Mononuclear cell (primary cell): ENCODE measurements around the gene CCIN. TPM values are rescaled to one million over a fixed set of nuclear protein-coding genes. Genes with fewer than 3 reads are reported as not detected.
"Not testable (repeated sequence)": the region's sequence is repeated elsewhere in the genome, so short reads cannot be mapped to it uniquely, and the experiment has no call there.

Source experiments
- H3K27me3 ChIP-seq: 2 replicates; pipeline ENCODE4 v1.6.0; 2011; ENCODE audit warnings: low read length, control low read depth; ENCODE audit not compliant: insufficient read depth
- H3K4me1 ChIP-seq: 2 replicates; pipeline ENCODE4 v1.5.1; 2011; ENCODE audit warnings: mild to moderate bottlenecking, low read length, control low read depth; ENCODE audit not compliant: insufficient read depth
- H3K4me3 ChIP-seq: 2 replicates; pipeline ENCODE4 v1.5.1; 2011; ENCODE audit warnings: mild to moderate bottlenecking, low read length, moderate library complexity
- H3K9me3 ChIP-seq: 2 replicates; pipeline ENCODE4 v1.5.1; 2011; ENCODE audit warnings: low read depth, mild to moderate bottlenecking, control low read depth, low read length
- total RNA-seq: library from RNA; depleted of rRNA; stranded (reverse); fragments of >200 nt; gene quantifications from one replicate; pipeline ENCODE4 v1.2.3, GENCODE V29; 2012

The CCIN gene
- total RNA-seq, 1 donor: 1.0 TPM

DNA sequence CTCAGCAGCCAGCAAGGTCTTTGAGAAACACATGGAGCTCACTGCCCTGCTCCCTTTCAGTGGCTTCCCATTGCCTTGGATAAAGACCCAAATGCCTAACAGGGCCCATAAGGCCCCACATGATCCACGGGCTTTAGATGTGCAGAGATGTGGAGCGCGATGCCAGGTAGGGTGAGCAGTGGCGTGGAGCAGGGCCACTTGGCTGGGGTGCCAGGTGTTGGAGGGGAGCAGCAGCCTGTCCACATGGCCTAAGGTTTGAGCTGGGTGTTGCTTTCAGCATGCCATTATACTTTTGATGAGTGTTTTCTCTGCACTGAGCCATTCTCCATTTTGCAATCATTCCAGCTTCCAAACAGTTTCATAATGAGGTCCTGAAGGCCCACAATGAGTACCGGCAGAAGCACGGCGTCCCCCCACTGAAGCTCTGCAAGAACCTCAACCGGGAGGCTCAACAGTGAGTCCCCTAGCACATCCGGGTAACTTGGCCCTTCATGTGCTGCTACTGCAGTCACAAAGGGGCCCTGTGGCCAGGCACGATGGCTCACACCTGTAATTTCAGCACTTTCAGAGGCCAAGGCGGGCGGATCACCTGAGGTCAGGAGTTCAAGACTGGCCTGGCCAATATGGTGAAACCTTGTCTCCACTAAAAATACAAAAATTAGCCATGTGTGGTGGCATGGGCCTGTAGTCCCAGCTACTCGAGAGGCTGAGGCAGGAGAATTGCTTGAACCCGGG, 21.6 kb upstream of the CCIN start:
- no peaks in the 10 kb centered on the region for H3K27me3 ChIP-seq
- no peaks in the 10 kb centered on the region for H3K9me3 ChIP-seq
- H3K4me1 ChIP-seq: peaks cover 100% of the 10 kb centered on the region
- no peak overlapping the region for H3K4me3 ChIP-seq

DNA sequence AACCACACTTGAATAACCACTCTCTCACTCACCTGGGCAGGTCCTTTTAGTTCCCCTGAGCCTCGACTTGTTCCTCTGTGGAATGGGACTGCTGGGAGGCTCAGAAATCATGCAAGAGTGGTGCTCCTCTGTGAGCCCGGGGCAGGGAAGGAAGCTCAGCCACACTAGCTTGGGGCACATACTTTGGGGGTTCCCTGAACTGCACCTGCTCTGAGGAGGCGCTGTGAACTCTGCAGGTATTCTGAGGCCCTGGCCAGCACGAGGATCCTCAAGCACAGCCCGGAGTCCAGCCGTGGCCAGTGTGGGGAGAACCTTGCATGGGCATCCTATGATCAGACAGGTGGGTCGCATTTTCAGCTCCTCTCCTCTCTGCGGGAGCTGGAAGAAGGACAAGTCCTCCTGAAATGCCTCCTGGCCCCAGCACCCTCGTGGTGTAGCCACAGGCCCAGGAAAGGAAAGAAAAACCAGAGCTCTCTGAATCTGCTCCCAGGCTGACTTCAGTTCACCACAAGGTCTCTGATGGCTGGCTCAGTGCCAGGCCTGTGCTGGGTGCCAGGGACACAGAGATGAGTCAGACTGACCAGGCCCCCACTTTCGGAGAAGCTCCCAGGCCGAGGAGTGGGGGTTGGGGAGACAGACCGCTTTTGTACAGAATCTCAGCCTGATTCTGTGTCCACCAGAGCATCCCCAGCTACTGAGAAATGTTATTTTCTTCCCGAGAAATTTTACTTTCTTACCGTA, 20.7 kb upstream of the CCIN start:
- Histone ChIP-seq H3K9me3 (no peaks in the 10 kb centered on the region), H3K4me3 (no peak overlapping the region), H3K27me3 (no peaks in the 10 kb centered on the region), H3K4me1 (peaks cover 100% of the 10 kb centered on the region)

DNA sequence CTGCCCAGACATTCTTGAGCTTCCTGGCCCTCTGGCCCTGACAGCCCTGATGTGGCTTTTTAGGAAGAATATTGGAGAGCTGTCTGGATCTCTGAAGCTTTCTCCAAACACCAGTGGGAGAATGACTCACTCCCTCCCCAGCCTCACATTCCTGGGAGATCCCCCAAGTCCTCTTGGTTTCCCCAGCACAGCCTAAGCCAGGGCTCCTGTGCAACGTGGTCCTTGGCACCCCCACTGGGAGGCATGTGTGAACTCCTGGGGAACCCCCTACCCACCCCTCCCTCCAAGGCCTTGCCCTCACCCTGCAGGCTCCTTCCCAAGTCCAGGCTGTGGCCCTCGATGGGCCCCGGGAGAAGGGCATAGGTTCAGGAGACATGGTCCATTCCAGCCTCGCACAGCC, 20.0 kb upstream of the CCIN start:
- peaks cover 100% of the 10 kb centered on the region for H3K4me1 ChIP-seq
- no peak overlapping the region for H3K4me3 ChIP-seq
- no peaks in the 10 kb centered on the region for H3K27me3 ChIP-seq
- no peaks in the 10 kb centered on the region for H3K9me3 ChIP-seq

DNA sequence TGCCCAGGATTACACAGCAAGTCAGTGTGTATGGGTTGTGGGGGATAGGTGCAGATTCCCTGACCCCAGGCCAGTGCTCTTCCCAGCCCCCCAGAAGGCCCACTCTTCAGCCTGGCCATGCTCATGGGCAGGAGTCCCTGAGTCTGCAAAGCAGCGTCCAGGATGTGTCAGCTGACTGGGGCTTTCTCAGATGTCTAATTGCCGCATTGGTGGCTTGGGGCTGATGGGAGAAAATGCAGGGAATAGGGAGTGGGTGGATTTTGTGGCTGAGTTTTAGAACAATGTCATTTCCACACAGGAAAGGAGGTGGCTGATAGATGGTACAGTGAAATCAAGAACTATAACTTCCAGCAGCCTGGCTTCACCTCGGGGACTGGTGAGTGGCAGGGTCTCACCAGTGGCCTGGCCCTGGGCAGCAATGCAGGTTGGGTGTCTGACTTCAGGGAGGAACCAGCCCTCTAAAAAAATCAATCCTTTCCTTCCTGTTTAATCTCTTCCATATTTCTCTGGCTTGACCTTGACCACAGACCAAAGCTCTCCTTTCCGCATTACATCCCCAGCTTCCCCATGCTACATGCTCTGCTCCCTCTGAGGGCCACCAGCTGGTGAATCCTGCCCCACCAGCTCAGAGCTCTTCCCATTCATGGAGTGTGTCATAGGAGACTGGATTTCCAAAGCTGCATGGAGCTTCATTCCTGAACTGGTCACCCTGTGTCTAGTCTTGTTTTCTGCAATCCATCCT, 18.4 kb upstream of the CCIN start:
- no peak overlapping the region for H3K4me3 ChIP-seq
- no peaks in the 10 kb centered on the region for H3K27me3 ChIP-seq
- H3K9me3 ChIP-seq: no peaks in the 10 kb centered on the region
- H3K4me1 ChIP-seq: peaks cover 100% of the 10 kb centered on the region

DNA sequence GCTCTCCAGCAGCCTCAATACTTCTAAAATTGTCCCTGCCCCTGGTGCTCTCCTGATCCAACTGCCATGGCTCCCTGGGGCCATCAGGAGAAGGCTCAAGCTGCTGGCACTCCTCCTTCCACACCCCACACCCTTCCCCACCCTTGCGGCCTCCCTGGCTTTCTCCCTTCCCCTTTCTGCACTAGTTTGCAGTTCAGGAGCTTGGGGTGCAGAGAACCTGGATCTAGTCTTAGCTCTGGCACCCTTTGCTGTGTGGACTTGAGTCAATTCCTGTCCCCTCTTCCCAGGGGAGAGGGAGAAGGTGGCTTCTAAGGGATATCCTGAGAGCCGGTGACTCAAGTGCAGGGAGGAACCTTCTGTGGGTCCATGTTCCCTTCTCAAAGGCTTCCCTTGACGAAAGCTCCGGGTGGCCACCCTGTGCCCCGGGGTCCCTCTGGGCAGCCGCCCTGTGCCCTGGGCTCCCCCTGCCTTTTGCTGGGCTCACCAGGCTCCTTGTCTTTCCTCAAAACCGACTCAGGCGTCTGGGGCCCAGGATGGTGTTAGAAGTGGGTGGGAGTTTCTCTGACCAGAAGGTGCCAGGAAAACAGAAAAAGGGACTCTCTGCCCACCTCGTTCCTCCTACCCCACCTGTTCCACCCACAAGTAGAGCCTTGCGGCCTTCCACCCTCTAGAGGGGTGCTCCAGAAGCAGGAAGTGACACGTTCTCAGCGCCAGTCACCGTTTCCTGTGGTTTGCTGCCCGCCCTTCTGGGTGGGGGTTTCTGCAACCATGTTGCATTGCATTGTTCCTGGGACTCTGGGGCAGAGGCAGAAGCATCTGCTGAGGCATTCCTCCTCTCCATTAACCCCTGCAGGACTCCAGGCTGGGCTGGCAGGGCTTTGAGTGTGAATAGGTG, 17.6 kb upstream of the CCIN start:
- peak overlapping the region; percentile 4 for H3K4me3 ChIP-seq
- no peaks in the 10 kb centered on the region for H3K9me3 ChIP-seq
- H3K4me1 ChIP-seq: peaks cover 93% of the 10 kb centered on the region

DNA sequence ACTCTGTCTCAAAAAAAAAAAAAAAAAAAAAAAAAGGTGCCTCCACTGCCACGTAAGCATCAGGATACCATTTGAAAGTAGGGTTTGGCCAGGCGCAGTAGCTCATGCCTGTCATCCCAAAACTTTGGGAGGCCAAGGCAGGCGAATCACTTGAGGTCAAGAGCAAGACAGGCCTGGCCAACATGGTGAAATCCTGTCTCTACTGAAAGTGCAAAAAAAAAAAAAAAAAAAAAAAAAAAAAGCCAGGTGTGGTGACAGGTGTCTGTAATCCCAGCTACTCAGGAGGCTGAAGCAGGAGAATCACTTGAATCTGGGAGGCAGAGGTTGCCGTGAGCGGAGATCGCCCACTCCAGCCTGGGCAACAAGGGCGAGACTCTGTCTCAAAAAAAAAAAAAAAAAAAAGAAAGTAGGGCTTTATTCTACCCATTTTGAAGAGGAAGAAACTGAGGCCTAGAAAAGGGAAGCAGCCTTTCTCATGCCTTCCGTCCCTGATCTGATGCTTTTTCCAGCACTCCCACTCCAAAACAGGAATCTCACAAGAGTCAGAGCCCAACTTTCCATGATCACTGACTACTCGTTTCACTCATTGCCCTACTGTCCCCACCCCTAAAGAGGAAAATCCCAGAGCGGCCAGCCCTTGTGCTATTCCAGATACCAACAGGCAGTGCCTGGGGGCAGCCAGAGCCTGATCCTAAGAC, 16.3 kb upstream of the CCIN start:
- H3K4me1 ChIP-seq: peaks cover 83% of the 10 kb centered on the region
- H3K9me3 ChIP-seq: no peaks in the 10 kb centered on the region
- H3K4me3 ChIP-seq: no peak overlapping the region
- H3K27me3 ChIP-seq: no peaks in the 10 kb centered on the region

More for the DNA sequence above, 17.6 kb upstream of the CCIN start:
- H3K27me3 ChIP-seq: no peaks in the 10 kb centered on the region

DNA sequence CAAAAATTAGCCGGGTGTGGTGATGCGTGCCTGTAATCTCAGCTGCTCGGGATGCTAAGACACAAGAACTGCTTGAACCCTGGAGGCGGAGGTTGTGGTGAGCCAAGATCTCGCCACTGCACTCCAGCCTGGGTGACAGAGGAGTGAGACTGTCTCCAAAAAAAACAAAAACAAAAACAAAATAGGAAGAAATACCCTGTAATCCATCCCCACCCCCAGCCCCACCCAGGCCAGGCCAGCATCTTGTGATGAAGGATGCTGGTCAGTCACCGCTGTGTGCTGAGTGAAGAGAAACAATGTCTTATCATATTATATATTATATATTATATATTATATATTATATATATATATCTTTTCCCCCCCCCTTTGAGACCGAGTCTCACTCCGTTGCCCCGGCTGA, 15.4 kb upstream of the CCIN start:
- Histone ChIP-seq H3K4me1 (peaks cover 83% of the 10 kb centered on the region), H3K4me3 (no peak overlapping the region), H3K27me3 (no peaks in the 10 kb centered on the region), H3K9me3 (no peaks in the 10 kb centered on the region)

DNA sequence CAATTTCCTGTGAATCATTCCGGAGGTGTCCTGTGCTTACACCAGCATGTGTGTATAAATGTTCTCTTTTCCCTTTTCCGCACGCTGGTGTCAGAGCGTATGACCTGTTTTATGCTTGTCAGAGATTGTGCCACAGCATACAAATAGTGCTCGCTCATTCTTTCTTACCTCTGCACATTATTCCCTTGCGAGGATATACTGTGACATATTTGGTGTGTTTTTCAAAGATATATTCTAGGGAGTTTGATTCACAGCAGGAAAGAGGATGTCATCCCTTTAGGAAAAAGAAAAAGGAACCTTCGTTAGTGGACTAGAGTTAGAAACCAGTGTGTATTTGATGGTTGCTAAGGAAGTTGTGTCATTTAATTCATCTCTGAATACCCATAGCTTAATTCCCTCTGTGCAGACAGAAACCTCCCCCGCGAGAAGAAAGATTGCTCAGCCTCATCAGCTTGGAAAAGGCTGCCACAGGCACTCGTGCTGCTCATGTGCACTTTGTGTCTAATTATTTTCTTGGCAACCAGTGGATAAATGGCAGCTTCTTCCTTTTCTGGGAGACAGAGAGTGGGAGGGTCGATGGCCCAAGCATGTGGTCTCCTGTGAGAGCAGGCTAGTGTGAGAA, 14.7 kb upstream of the CCIN start:
- Histone ChIP-seq H3K27me3 (no peaks in the 10 kb centered on the region), H3K9me3 (no peaks in the 10 kb centered on the region), H3K4me3 (no peak overlapping the region), H3K4me1 (peaks cover 80% of the 10 kb centered on the region)

DNA sequence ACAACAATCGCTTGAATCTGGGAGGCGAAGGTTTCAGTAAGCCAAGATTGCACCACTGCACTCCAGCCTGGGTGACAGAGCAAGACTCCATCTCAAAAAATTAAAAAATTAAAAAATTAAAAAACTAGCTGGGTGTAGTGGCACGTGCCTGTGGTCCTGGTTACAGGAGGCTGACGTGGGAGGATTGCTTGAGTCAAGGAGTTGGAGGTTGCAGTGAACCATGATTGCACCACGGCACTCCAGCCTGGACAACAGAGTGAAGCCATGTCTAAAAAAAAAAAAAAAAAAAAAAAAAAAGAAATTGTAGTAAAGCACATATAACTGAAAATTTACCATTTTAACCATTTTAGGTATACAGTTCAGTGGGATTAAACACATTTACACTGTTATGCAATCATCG, 13.1 kb upstream of the CCIN start:
- Histone ChIP-seq H3K4me1 (peaks cover 63% of the 10 kb centered on the region), H3K9me3 (no peaks in the 10 kb centered on the region), H3K27me3 (no peaks in the 10 kb centered on the region), H3K4me3 (no peak overlapping the region)

DNA sequence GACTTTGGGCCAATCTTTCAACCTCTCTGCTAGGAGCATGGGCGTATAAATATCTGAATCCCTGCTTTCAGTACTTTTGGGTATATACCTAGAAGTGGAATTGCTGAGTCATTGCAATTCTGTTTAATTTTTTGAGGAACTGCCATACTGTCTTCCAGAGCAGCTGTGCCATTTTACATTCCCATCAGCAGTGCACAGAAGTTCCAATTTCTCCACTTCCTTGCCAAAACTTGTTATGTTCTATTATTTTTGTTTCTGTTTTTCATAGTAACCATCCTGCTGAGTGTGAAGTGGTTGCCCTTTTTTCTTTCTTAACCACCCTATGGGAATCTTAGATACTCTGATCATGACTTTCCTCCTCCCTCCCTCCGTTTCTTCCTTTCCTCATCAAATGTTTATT, 11.1 kb upstream of the CCIN start:
- Histone ChIP-seq H3K27me3 (no peaks in the 10 kb centered on the region), H3K9me3 (no peaks in the 10 kb centered on the region), H3K4me1 (peaks cover 43% of the 10 kb centered on the region), H3K4me3 (no peak overlapping the region)

DNA sequence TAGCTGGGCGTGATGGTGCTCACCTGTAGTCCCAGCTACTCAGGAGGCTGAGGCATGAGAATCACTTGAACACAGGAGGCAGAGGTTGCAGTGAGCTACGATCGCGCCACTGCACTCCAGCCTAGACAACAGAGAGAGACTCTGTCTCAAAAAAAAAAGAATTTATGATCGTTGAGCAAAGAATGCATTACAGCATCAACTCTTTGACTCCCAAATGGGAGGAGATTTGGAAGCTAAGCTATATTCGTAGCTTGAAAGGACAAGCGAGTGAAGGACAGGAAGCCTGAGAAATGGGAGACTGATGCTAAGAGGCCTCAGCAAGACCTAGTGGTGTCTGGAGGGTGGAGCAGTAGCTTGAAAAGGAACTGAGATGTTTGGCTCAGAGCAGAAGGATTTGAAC, 10.3 kb upstream of the CCIN start:
- Histone ChIP-seq H3K9me3 (no peaks in the 10 kb centered on the region), H3K4me3 (no peak overlapping the region), H3K4me1 (peaks cover 35% of the 10 kb centered on the region)

DNA sequence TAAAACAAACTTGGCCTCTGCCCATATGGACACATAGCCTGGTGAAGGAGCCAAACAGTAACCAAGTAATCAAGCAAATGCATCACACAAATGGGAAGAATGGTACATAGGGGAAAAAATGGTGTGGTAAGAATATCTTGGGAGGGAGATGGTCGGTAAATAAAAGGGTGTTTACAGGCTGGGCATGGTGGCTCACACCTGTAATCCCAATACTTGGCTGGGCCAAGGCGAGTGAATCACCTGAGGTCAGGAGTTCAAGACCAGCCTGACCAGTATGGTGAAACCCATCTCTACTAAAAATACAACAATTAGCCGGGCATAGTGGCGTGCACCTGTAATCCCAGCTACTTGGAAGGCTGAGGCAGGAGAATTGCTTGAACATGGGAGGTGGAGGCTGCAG, 9.7 kb upstream of the CCIN start:
- H3K4me3 ChIP-seq, H3K9me3 ChIP-seq, H3K27me3 ChIP-seq: not testable (repeated sequence)
- H3K4me1 ChIP-seq: peaks cover 29% of the 10 kb centered on the region

More for the DNA sequence above, 10.3 kb upstream of the CCIN start:
- H3K27me3 ChIP-seq: no peaks in the 10 kb centered on the region

DNA sequence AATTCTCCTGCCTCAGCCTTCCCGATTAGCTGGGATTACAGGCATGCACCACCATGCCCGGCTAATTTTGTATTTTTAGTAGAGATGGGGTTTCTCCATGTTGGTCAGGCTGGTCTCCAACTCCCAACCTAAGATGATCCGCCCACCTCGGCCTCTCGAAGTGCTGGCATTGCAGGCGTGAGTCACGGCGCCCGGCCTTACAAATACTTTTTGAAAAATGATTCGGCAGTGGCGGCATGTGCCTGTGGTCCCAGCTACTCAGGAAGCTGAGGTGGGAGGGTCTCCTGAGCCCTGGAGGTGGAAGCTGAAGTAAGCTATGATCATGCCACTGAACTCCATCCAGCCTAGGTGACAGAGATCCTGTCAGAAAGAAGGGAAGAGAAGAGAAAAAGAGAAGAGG, 9.1 kb upstream of the CCIN start:
- not testable (repeated sequence) for H3K27me3 ChIP-seq, H3K9me3 ChIP-seq, H3K4me3 ChIP-seq
- peaks cover 23% of the 10 kb centered on the region for H3K4me1 ChIP-seq

DNA sequence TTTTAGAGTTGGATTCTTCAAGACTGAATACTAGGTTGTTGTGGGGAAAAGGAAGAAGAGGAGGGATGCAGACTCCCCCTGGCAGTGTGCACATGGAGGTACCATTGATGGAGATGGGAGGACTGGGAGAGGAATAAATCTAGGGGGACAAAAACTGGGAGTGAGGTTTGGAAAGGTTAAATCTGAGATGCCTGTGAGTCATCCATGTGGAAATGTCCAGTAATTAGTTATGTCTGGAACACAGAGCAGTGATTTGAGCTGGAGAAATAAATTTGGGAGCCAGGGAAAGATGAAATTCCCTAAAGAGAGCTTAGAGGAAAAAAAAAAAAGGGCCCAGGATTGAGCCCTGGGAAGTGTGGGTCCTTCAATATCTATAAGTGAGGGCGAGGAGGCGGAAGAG, 8.0 kb upstream of the CCIN start:
- H3K4me3 ChIP-seq: no peak overlapping the region
- no peaks in the 10 kb centered on the region for H3K9me3 ChIP-seq

More for the DNA sequence above, 8.0 kb upstream of the CCIN start:
- Histone ChIP-seq H3K27me3 (no peaks in the 10 kb centered on the region), H3K4me1 (peaks cover 21% of the 10 kb centered on the region)
